Left lung (tissue), 10 donors: ENCODE measurements around the gene PTGIS. TPM values are rescaled to one million over a fixed set of nuclear protein-coding genes. Genes with fewer than 3 reads are reported as not detected.

Source experiments
- ATAC-seq: fragments of 200-7000 bp; cut with Tn5 transposase; one replicate; pipeline ENCODE4 v1.9.1; 2020; ENCODE audit warnings: moderate library complexity
- DNase-seq, 4 donors: peaks; one replicate each; pipeline ENCODE4 v3.0.0-alpha.2; 2013 to 2020
- H3K27ac ChIP-seq, 2 donors: fragments of 200-600 bp; sonication (generic) in 1 of 2; one replicate each; pipeline versions ENCODE4 v1.5.0 to v1.8.0; 2020 to 2021
- H3K27me3 ChIP-seq, 2 donors: fragments of 200-600 bp; sonication (generic) in 1 of 2; one replicate each; pipeline versions ENCODE4 v1.5.0 to v1.8.0; 2020 to 2021
- H3K36me3 ChIP-seq, 2 donors: fragments of 200-600 bp; sonication (generic) in 1 of 2; one replicate each; pipeline versions ENCODE4 v1.5.0 to v1.8.0; 2020 to 2021
- H3K4me1 ChIP-seq, 2 donors: fragments of 200-600 bp; one replicate each; pipeline ENCODE4 v1.8.0; 2021
- H3K4me3 ChIP-seq, 2 donors: fragments of 200-600 bp; sonication (generic) in 1 of 2; one replicate each; pipeline versions ENCODE4 v1.5.0 to v1.8.0; 2020 to 2021; ENCODE audit warnings: mild to moderate bottlenecking in 1 of 2
- H3K9me3 ChIP-seq, 2 donors: fragments of 200-600 bp; sonication (generic) in 1 of 2; one replicate each; pipeline versions ENCODE4 v1.5.0 to v1.8.0; 2020 to 2021
- intact Hi-C, 2 donors: fragments of 100-400 bp; cut with DNase I; formaldehyde crosslinking; loops; one replicate each; pipeline versions ENCODE4 v1.11.2 to v1.14.2; 2022
- polyA plus RNA-seq, 6 donors: library from polyadenylated mRNA; unstranded; fragments of 120-200 nt; gene quantifications; one replicate each; pipeline ENCODE4 v1.2.1, GENCODE V29; 2013; ENCODE audit not compliant: insufficient read length in 6 of 6
- total RNA-seq, 2 donors: library from RNA; stranded (reverse); fragmentation: NEBNext Ultra II Directional; extraction: Animal tissue kit (Norgen Biotek cat#: 25700); gene quantifications; one replicate each; pipeline ENCODE4 v1.2.1, GENCODE V29; 2021
- TF ChIP-seq, protein P1 (sequence below), 2 donors: fragments of 200-600 bp; sonication (generic) in 1 of 2; IDR thresholded peaks; one replicate each; pipeline versions ENCODE4 v1.5.0 to v1.8.0; 2021; ENCODE audit warnings: antibody characterized with exemption in 2 of 2
- donor health status: DM: no; HTN: yes; CAD: no.
- donor health status: DM: no; HTN: no; CAD: no.

PTGIS gene
- total and polyA plus RNA-seq, 8 donors, result 6.2 to 46.0 (median 7.0) TPM

DNA sequence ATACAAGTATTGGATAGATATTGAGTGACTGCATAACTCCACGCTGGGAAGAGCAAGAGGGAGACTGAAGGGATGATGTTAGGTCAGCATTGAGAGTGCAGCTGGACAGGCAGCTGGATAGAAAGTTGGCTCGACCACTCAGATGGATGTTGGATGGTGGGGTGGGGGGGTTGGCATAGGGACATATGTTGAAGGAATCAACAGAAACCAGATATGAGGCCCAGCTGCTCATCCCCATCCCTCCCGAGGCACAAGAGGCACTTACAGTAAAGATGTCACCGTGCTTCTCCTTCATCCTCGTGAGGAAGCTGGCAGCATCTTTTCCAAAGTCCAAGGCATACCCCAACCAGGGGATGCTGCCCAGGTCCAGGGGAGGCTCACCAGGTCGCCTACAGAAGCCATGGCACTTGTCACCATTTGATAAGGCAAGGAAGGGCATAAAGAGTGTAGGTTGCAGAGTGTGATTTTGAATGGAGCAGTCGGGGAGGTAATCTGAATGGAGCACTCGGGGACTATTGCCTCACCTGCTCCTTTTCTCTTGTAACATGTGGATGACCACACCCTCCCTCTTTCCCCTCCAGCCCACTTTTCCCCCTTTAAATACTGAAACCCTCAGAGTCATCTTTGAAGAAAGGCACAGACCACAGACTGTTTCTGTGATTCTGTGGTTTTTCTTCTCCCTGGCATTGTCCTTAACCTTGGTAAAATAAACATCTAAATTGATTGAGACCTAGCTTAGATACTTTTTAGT is 18.0 kb downstream of the PTGIS start:
- ATAC-seq (no peak), DNase-seq (no peak)
- H3K27ac ChIP-seq, result no peak overlapping the region
- no peaks in the 10 kb centered on the region for H3K36me3 ChIP-seq
- H3K9me3 ChIP-seq, result peaks cover 0 to 5% of the 10 kb centered on the region in 2 donors
- no peaks in the 10 kb centered on the region for H3K27me3 ChIP-seq
- no peak overlapping the region for H3K4me3 ChIP-seq
- intact Hi-C loops, result loop anchor here in 1 of 2 donors (10.0 kb wide), 1 partner anchor 295 kb away; no protein-coding TSS in a partner anchor
- H3K4me1 ChIP-seq, result peaks cover 0 to 3% of the 10 kb centered on the region in 2 donors
- TF ChIP-seq, protein P1, sequence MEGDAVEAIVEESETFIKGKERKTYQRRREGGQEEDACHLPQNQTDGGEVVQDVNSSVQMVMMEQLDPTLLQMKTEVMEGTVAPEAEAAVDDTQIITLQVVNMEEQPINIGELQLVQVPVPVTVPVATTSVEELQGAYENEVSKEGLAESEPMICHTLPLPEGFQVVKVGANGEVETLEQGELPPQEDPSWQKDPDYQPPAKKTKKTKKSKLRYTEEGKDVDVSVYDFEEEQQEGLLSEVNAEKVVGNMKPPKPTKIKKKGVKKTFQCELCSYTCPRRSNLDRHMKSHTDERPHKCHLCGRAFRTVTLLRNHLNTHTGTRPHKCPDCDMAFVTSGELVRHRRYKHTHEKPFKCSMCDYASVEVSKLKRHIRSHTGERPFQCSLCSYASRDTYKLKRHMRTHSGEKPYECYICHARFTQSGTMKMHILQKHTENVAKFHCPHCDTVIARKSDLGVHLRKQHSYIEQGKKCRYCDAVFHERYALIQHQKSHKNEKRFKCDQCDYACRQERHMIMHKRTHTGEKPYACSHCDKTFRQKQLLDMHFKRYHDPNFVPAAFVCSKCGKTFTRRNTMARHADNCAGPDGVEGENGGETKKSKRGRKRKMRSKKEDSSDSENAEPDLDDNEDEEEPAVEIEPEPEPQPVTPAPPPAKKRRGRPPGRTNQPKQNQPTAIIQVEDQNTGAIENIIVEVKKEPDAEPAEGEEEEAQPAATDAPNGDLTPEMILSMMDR (IDR thresholded peaks at IDR 0.05), result no peak

DNA sequence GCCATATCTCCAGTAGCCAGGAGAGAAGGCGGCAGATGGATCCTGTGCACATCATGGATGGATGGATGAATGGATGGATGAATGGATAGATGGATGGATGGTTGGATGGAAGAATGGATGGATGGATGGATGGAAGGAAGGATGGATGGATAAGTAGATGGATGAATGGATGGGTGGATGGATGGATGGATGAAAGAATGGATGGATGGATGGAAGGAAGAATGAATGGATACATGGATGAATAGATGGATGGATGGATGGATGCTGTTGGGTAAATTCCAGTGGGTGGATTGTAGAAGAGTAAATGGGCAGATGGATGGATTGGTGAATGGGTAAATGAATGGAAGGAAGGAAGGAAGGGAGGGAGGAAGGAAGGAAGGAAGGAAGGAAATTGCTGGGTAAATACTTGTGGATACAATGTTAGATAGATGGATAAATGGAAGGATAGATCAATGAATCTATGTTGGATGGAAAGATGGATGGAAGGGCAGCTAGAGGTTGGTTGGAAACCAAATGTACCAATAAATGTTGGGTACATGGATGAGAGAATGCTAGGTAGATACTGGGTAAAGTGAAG is 19.5 kb downstream of the PTGIS start:
- H3K9me3 ChIP-seq, result peaks cover 0 to 5% of the 10 kb centered on the region in 2 donors
- DNase-seq (no peak), ATAC-seq (no peak)
- no peaks in the 10 kb centered on the region for H3K36me3 ChIP-seq
- no peak overlapping the region for H3K27ac ChIP-seq
- no peak overlapping the region for H3K4me3 ChIP-seq
- TF ChIP-seq, protein P1 (IDR thresholded peaks at IDR 0.05), result no peak
- no peaks in the 10 kb centered on the region for H3K27me3 ChIP-seq
- peaks cover 0 to 3% of the 10 kb centered on the region in 2 donors for H3K4me1 ChIP-seq
- intact Hi-C loops, result loop anchor here in 1 of 2 donors (10.0 kb wide), 1 partner anchor 296 kb away; no protein-coding TSS in a partner anchor

DNA sequence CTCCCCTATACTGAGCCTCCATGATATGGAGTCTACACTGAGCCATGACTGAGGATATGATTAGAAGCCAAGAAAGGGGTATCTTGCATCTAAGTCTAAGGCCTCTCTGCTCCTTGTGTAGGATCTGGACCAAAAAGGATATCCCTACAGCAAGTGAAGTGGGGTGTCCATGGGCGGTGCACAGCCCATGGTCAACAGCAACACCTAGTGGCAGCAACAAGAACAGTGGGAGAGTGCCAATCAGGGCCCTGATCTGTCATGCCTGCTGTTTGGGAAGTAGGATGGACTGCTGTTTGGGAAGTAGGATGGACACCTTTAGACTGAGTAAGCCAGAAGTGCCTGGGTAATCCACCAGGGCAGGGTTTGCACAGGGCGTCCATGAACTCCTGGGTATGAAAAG is 22.4 kb downstream of the PTGIS start:
- H3K9me3 ChIP-seq, result peaks cover 0 to 5% of the 10 kb centered on the region in 2 donors
- H3K36me3 ChIP-seq, result no peaks in the 10 kb centered on the region
- H3K4me3 ChIP-seq, result no peak overlapping the region
- TF ChIP-seq, protein P1 (IDR thresholded peaks at IDR 0.05), result no peak
- intact Hi-C loops, result loop anchor here in 1 of 2 donors (10.0 kb wide), 1 partner anchor 299 kb away; no protein-coding TSS in a partner anchor
- no peak for DNase-seq
- no peaks in the 10 kb centered on the region for H3K27me3 ChIP-seq
- H3K4me1 ChIP-seq, result no peaks in the 10 kb centered on the region
- H3K27ac ChIP-seq, result no peak overlapping the region
- ATAC-seq, result no peak

DNA sequence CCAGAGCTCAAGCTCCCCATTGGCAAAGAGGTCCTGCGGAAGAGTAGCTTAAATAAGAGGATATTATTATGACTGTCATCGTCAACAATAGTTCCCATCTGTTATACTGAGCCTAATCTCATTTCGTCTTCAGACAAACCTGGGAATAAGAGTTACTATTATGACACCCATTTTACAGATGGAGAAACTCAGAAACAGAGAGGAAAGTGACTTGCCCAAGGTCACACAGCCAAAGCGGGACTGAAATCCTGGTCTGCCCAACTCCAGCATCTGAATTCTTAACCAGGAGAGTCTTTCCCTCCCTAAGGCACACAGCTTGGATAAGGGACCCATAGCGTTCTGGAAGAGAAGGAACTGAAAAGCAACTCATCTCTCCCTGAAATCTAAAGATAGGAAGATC is 23.4 kb downstream of the PTGIS start:
- intact Hi-C loops, result loop anchor here (5.0 to 10.0 kb wide), 2 partner anchors 63 to 300 kb away; no protein-coding TSS in a partner anchor
- Histone ChIP-seq H3K27ac (no peak overlapping the region), H3K36me3 (no peaks in the 10 kb centered on the region), H3K9me3 (peaks cover 0 to 5% of the 10 kb centered on the region in 2 donors), H3K27me3 (no peaks in the 10 kb centered on the region), H3K4me3 (no peak overlapping the region), H3K4me1 (no peaks in the 10 kb centered on the region)
- TF ChIP-seq, protein P1 (IDR thresholded peaks at IDR 0.05), result no peak
- DNase-seq (no peak), ATAC-seq (no peak)

DNA sequence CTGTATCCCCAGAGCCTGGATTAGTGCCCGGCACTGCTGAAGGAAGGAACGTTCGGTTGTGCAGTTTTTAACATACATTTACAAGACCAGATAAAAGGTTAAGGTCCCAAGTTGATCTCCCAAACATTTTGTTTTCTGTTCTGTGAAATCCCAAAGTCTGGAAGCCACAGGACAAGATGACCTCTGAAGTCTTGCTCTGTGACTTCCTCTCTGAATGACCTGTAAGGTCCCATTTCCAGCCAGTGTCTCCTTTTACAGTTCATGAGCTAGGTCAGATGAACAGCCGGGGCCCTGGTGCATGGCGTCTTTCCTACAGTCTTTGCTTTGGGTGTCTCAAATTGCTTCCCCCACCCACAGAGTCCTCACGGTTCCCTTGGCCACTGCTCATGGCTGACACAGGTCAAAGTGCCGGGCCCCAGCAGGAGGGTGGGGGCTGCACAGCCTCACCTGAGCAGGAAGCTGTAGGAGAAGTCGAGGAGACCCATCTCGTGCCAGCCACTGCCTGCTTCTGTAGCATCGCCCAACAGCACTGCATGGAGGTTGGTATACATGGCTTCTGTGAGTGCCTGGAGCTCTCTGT is 24.0 kb downstream of the PTGIS start:
- TF ChIP-seq, protein P1 (IDR thresholded peaks at IDR 0.05), result no peak
- intact Hi-C loops, result loop anchor here (5.0 to 10.0 kb wide), 2 partner anchors 63 to 301 kb away; no protein-coding TSS in a partner anchor

More for the DNA sequence above, 24.0 kb downstream of the PTGIS start:
- Histone ChIP-seq H3K36me3 (no peaks in the 10 kb centered on the region), H3K27ac (no peak overlapping the region), H3K4me1 (no peaks in the 10 kb centered on the region), H3K4me3 (no peak overlapping the region), H3K27me3 (no peaks in the 10 kb centered on the region), H3K9me3 (peaks cover 0 to 5% of the 10 kb centered on the region in 2 donors)
- ATAC-seq (no peak), DNase-seq (no peak)
